HCT116 (cell line): ENCODE measurements around the gene PKD2L1. TPM values are rescaled to one million over a fixed set of nuclear protein-coding genes. Genes with fewer than 3 reads are reported as not detected.

Experiments
- ATAC-seq: fragments of 200-7000 bp; cut with Tn5 transposase; 2 replicates; pipeline ENCODE4 v1.9.1; 2020; ENCODE audit warnings: mild to moderate bottlenecking, moderate library complexity
- BruUV-seq: library from RNA; stranded (reverse); fragments of 400-500 nt; replicated peaks from 2 replicates; lab custom pipeline; 2021; lab: Mats Ljungman, UMichigan
- CTCF ChIA-PET: fragments of 300-600 bp; sonication (Branson Sonifier 250); formaldehyde crosslinking; loops from one replicate; lab custom pipeline; 2021; ENCODE audit warnings: antibody characterized with exemption; lab: Charles Lee
- POLR2A ChIA-PET: fragments of 300-600, 350-600 bp; sonication (Branson Sonifier 250); formaldehyde crosslinking; loops from one replicate; lab custom pipeline; 2021; ENCODE audit warnings: antibody characterized with exemption; lab: Charles Lee
- RAD21 ChIA-PET, 2 experiments: fragments of 300-600 bp; sonication (Branson Sonifier 250); formaldehyde crosslinking; loops; one replicate each; lab custom pipeline; 2023; ENCODE audit warnings: low total read pairs in 2 of 2; ENCODE audit not compliant: uncharacterized antibody in 2 of 2, unreplicated experiment in 2 of 2, low non-redundant PET in 1 of 2; lab: Charles Lee
- DNase-seq: peaks from one replicate; pipeline ENCODE4 v3.0.0-alpha.2; 2010; ENCODE audit warnings: low read depth, low spot score
- H2AFZ ChIP-seq: fragments of 200-600 bp; shearing (Covaris generic), sonication (generic); 2 replicates; pipeline ENCODE4 v1.6.1; 2017; ENCODE audit warnings: low read depth, mixed run types, mixed read lengths, antibody characterized with exemption, low read length; ENCODE audit not compliant: poor library complexity, severe bottlenecking
- H3K27ac ChIP-seq: 2 replicates; pipeline ENCODE4 v1.5.1; 2012; ENCODE audit warnings: low read depth, low read length
- H3K27me3 ChIP-seq: fragments of 200-600 bp; sonication (generic); 2 replicates; pipeline ENCODE4 v1.6.1; 2016; ENCODE audit warnings: mixed run types, low read length, mixed read lengths; ENCODE audit not compliant: insufficient read depth
- H3K36me3 ChIP-seq, 2 experiments: fragments of 200-500 bp in 1 of 2; fragments of 200-600 bp in 1 of 2; sonication (Bioruptor generic) in 1 of 2; sonication (generic) in 1 of 2; 2 replicates each; pipeline versions ENCODE4 v1.5.1 to v1.6.1; 2014 to 2016; ENCODE audit warnings: low read length in 2 of 2, inconsistent platforms in 1 of 2, mixed read lengths in 1 of 2, mixed run types in 1 of 2; ENCODE audit not compliant: insufficient read depth in 2 of 2, control insufficient read depth in 1 of 2
- H3K4me1 ChIP-seq, 2 experiments: fragments of 200-600 bp in 1 of 2; sonication (generic) in 1 of 2; 2 replicates each; pipeline versions ENCODE4 v1.5.1 to v1.6.1; 2012 to 2017; ENCODE audit warnings: low read length in 2 of 2, inconsistent platforms in 1 of 2, mild to moderate bottlenecking in 1 of 2, mixed read lengths in 1 of 2, mixed run types in 1 of 2, moderate library complexity in 1 of 2; ENCODE audit not compliant: insufficient read depth in 2 of 2, control insufficient read depth in 1 of 2
- H3K4me2 ChIP-seq: fragments of 200-600 bp; sonication (generic); 2 replicates; pipeline ENCODE4 v1.6.1; 2017; ENCODE audit warnings: mixed run types, low read length, mixed read lengths
- H3K4me3 ChIP-seq, 2 experiments: fragments of 200-600 bp in 1 of 2; sonication (generic) in 1 of 2; replicated peaks in 1 of 2; 2 replicates each; pipeline ENCODE4 v1.5.1; 2011 to 2016; ENCODE audit warnings: low read length in 2 of 2, control low read depth in 1 of 2, low read depth in 1 of 2, mild to moderate bottlenecking in 1 of 2, mixed read lengths in 1 of 2, mixed run types in 1 of 2
- H3K79me2 ChIP-seq: fragments of 200-600 bp; sonication (generic); 2 replicates; pipeline ENCODE4 v1.6.1; 2017; ENCODE audit warnings: mild to moderate bottlenecking, mixed run types, low read length, moderate library complexity, mixed read lengths; ENCODE audit not compliant: insufficient read depth
- H3K9ac ChIP-seq: fragments of 200-600 bp; sonication (generic); 2 replicates; pipeline ENCODE4 v1.6.1; 2016; ENCODE audit warnings: low read length, mixed read lengths
- H3K9me2 ChIP-seq: fragments of 200-600 bp; sonication (generic), shearing (Covaris generic); 2 replicates; pipeline ENCODE4 v1.6.1; 2017; ENCODE audit warnings: mixed run types, mild to moderate bottlenecking, moderate library complexity; ENCODE audit not compliant: insufficient read depth
- H3K9me3 ChIP-seq, 2 experiments: fragments of 200-500 bp in 1 of 2; fragments of 200-600 bp in 1 of 2; sonication (Bioruptor generic) in 1 of 2; sonication (generic) in 1 of 2; 2 replicates each; pipeline ENCODE4 v1.6.1; 2014 to 2017; ENCODE audit warnings: low read length in 2 of 2, mixed read lengths in 2 of 2, inconsistent platforms in 1 of 2, low read depth in 1 of 2, mild to moderate bottlenecking in 1 of 2, mixed run types in 1 of 2, moderate library complexity in 1 of 2; ENCODE audit not compliant: control insufficient read depth in 1 of 2, insufficient read depth in 1 of 2
- H4K20me1 ChIP-seq: fragments of 200-600 bp; sonication (generic), shearing (Covaris generic); 2 replicates; pipeline ENCODE4 v1.6.1; 2017; ENCODE audit warnings: mixed run types, mild to moderate bottlenecking, moderate library complexity; ENCODE audit not compliant: insufficient read depth
- ATF3 ChIP-seq: IDR thresholded peaks from 2 replicates; pipeline ENCODE4 v1.6.1; 2012
- CBX3 ChIP-seq: IDR thresholded peaks from 2 replicates; pipeline ENCODE4 v1.6.1; 2012; ENCODE audit warnings: low read depth
- CEBPB ChIP-seq: IDR thresholded peaks from 2 replicates; pipeline ENCODE4 v1.6.1; 2012; ENCODE audit warnings: low read depth
- EGR1 ChIP-seq: IDR thresholded peaks from 2 replicates; pipeline ENCODE4 v1.6.1; 2012; ENCODE audit warnings: low read depth
- ELF1 ChIP-seq: IDR thresholded peaks from 2 replicates; pipeline ENCODE4 v1.6.1; 2012; ENCODE audit warnings: low read depth, borderline replicate concordance
- EZH2 ChIP-seq: fragments of 200-600 bp; sonication (generic); IDR thresholded peaks from 2 replicates; pipeline ENCODE4 v1.6.1; 2017; ENCODE audit warnings: antibody characterized with exemption, mixed run types
- FOSL1 ChIP-seq: IDR thresholded peaks from 2 replicates; pipeline ENCODE4 v1.6.1; 2012; ENCODE audit warnings: low read depth
- JUND ChIP-seq: IDR thresholded peaks from 2 replicates; pipeline ENCODE4 v1.6.1; 2012
- MAX ChIP-seq: IDR thresholded peaks from 2 replicates; pipeline ENCODE4 v1.6.1; 2012
- POLR2A ChIP-seq: IDR thresholded peaks from 2 replicates; pipeline ENCODE4 v1.7.0; 2011; ENCODE audit warnings: borderline replicate concordance; ENCODE audit not compliant: insufficient read depth, insufficient read length; ENCODE audit errors: extremely low read depth
- POLR2AphosphoS5 ChIP-seq: IDR thresholded peaks from 2 replicates; pipeline ENCODE4 v1.6.1; 2011; ENCODE audit warnings: mild to moderate bottlenecking, low read depth, low read length, moderate library complexity
- RAD21 ChIP-seq: IDR thresholded peaks from 2 replicates; pipeline ENCODE4 v1.6.1; 2012; ENCODE audit warnings: low read depth, mild to moderate bottlenecking
- REST ChIP-seq: IDR thresholded peaks from 2 replicates; pipeline ENCODE4 v1.6.1; 2012; ENCODE audit warnings: low read depth
- SIN3A ChIP-seq: IDR thresholded peaks from 2 replicates; pipeline ENCODE4 v1.6.1; 2012; ENCODE audit warnings: low read depth
- SP1 ChIP-seq: IDR thresholded peaks from 2 replicates; pipeline ENCODE4 v1.6.1; 2012; ENCODE audit warnings: low read depth
- SRF ChIP-seq: IDR thresholded peaks from 2 replicates; pipeline ENCODE4 v1.6.1; 2012; ENCODE audit warnings: low read depth
- TCF7L2 ChIP-seq: IDR thresholded peaks from 2 replicates; pipeline ENCODE4 v1.7.0; 2011; ENCODE audit warnings: borderline replicate concordance, inconsistent platforms; ENCODE audit not compliant: insufficient read depth, insufficient read length; ENCODE audit errors: extremely low read depth
- YY1 ChIP-seq: IDR thresholded peaks from 2 replicates; pipeline ENCODE4 v1.6.1; 2011; ENCODE audit warnings: low read length, low read depth, moderate library complexity, mild to moderate bottlenecking; ENCODE audit not compliant: insufficient replicate concordance; ENCODE audit errors: extremely low read depth
- ZBTB33 ChIP-seq: IDR thresholded peaks from 2 replicates; pipeline ENCODE4 v1.6.1; 2011; ENCODE audit warnings: mild to moderate bottlenecking, low read length, moderate library complexity; ENCODE audit not compliant: insufficient replicate concordance; ENCODE audit errors: extremely low read depth
- ZFX ChIP-seq: fragments of 450-650 bp; IDR thresholded peaks from 2 replicates; pipeline ENCODE4 v1.6.1; 2017
- intact Hi-C: fragments of 100-400 bp; cut with micrococcal nuclease; formaldehyde crosslinking; loops from 2 replicates; pipeline ENCODE4 v1.10.0; 2022
- total RNA-seq: library from RNA; stranded (reverse); gene quantifications from one replicate; pipeline ENCODE4 v1.2.1, GENCODE V29; 2021; ENCODE audit not compliant: unreplicated experiment

The PKD2L1 gene
- total RNA-seq, 1 experiment from 2014 or later = 0.17 TPM

- ATAC-seq = peak; percentile 94
- intact Hi-C loops = no loop called here
- peak; percentile 83 for DNase-seq
- Histone ChIP-seq H3K27ac (peak within 1 kb of the TSS; percentile 44), H3K9me3 (no peaks in the 10 kb centered on the region), H3K9ac (peak within 1 kb of the TSS; percentile 87), H3K4me3 (peak within 1 kb of the TSS; percentile 84 to 98), H3K4me1 (peaks cover 6 to 17% of the 10 kb centered on the region in 2 experiments; a peak in 3 of 4 replicates), H3K4me2 (peak within 1 kb of the TSS; percentile 86), H4K20me1 (no peaks in the 10 kb centered on the region), H3K36me3 (no peaks in the 10 kb centered on the region), H3K9me2 (no peaks in the 10 kb centered on the region), H2AFZ (peak within 1 kb of the TSS; percentile 49), H3K79me2 (peaks cover 46% of the 10 kb centered on the region), H3K27me3 (no peaks in the 10 kb centered on the region)
- ChIA-PET RAD21 (no interaction called here), CTCF (no interaction called here), POLR2A (no interaction called here)
- TSS peak; percentile 81 for BruUV-seq
- TF ChIP-seq CBX3 (peak; percentile 91), SRF (peak; percentile 97), ZFX (no peak; the same call in 1 of the 2 replicates), JUND (no peak), POLR2A (peak; percentile 61), YY1 (peak; percentile 69), EGR1 (no peak), SP1 (peak; percentile 98), EZH2 (no peak), RAD21 (no peak), ATF3 (no peak), CEBPB (no peak), POLR2AphosphoS5 (peak; percentile 90), ELF1 (peak; percentile 67; the same call in 1 of the 2 replicates), FOSL1 (no peak), TCF7L2 (no peak), MAX (peak; percentile 90), SIN3A (peak; percentile 95), REST (no peak), ZBTB33 (peak; percentile 82)
Measured at GRCh38 chr10:100267239-100268104, 62.6 kb downstream of the PKD2L1 start, which contains the start of gene CWF19L1. TSS of gene CWF19L1 (minus strand) at chr10:100267638. CDS start at chr10:100267593, 45 bp downstream.
